Activated T-cell treated with anti-CD3 and anti-CD28 coated beads, Interleukin-2, amount 50 U/mL, for 48 hours (primary cell): ENCODE data around the gene ARHGEF10L.

Source experiments
- DNase-seq, 2 experiments: peaks; one replicate each; pipeline ENCODE4 v3.0.0-alpha.2; 2020

ARHGEF10L gene

GRCh38 chr1:17746920-17747319 lies 207.4 kb downstream of the ARHGEF10L start:
- DNase-seq: no peak
